PC-9 (cell line): Measurements from ENCODE around the gene MYO5C. TPM values are rescaled to one million over a fixed set of nuclear protein-coding genes. Genes with fewer than 3 reads are reported as not detected.

Source experiments
- BruUV-seq: library from RNA; stranded (reverse); fragments of 400-500 nt; replicated peaks from 2 replicates; lab custom pipeline; 2021; lab: Mats Ljungman, UMichigan
- CTCF ChIA-PET: fragments of 300-600 bp; sonication (Branson Sonifier 250); formaldehyde crosslinking; loops from one replicate; lab custom pipeline; 2022; ENCODE audit warnings: antibody characterized with exemption; lab: Charles Lee
- POLR2A ChIA-PET: fragments of 300-600 bp; sonication (Branson Sonifier 250); formaldehyde crosslinking; loops from one replicate; lab custom pipeline; 2022; ENCODE audit warnings: antibody characterized with exemption; ENCODE audit not compliant: unreplicated experiment; lab: Charles Lee
- DNase-seq, 2 experiments: peaks; one replicate each; pipeline versions ENCODE4 v3.0.0 to v3.0.0-alpha.2; 2015 to 2022; ENCODE audit warnings: mixed read lengths in 1 of 2
- H2AFZ ChIP-seq: fragments of 200-600 bp; sonication (generic); 2 replicates; pipeline ENCODE4 v1.8.1; 2017; ENCODE audit warnings: antibody characterized with exemption
- H3F3A ChIP-seq: fragments of 200-600 bp; sonication (generic); 2 replicates; pipeline ENCODE4 v1.8.1; 2017; ENCODE audit warnings: antibody characterized with exemption, mild to moderate bottlenecking, low read depth; ENCODE audit not compliant: insufficient read depth
- H3K27ac ChIP-seq: fragments of 200-600 bp; sonication (generic); 2 replicates; pipeline ENCODE4 v1.6.1; 2016; ENCODE audit warnings: mixed run types
- H3K27me3 ChIP-seq: fragments of 200-600 bp; sonication (generic); 2 replicates; pipeline ENCODE4 v1.6.1; 2016; ENCODE audit warnings: low read depth, mixed run types; ENCODE audit not compliant: insufficient read depth
- H3K36me3 ChIP-seq: fragments of 200-600 bp; sonication (generic); 2 replicates; pipeline ENCODE4 v1.6.1; 2016; ENCODE audit warnings: low read depth, mixed run types
- H3K4me1 ChIP-seq: fragments of 200-600 bp; sonication (generic); replicated peaks from 2 replicates; pipeline ENCODE4 v1.6.1; 2016; ENCODE audit warnings: mixed run types; ENCODE audit not compliant: insufficient read depth
- H3K4me2 ChIP-seq: fragments of 200-600 bp; sonication (generic); 2 replicates; pipeline ENCODE4 v1.6.1; 2017; ENCODE audit warnings: mixed run types
- H3K4me3 ChIP-seq: fragments of 200-600 bp; sonication (generic); 2 replicates; pipeline ENCODE4 v1.6.1; 2016; ENCODE audit warnings: mixed run types
- H3K79me2 ChIP-seq: fragments of 200-600 bp; sonication (generic); 2 replicates; pipeline ENCODE4 v1.6.1; 2017; ENCODE audit warnings: low read depth, mixed run types
- H3K9me2 ChIP-seq: fragments of 200-600 bp; sonication (generic); 2 replicates; pipeline ENCODE4 v1.8.1; 2017; ENCODE audit warnings: mild to moderate bottlenecking; ENCODE audit not compliant: insufficient read depth
- H3K9me3 ChIP-seq: fragments of 200-600 bp; sonication (generic); 2 replicates; pipeline ENCODE4 v1.8.1; 2016; ENCODE audit warnings: low read depth; ENCODE audit not compliant: insufficient read depth
- H4K20me1 ChIP-seq: fragments of 200-600 bp; sonication (generic); 2 replicates; pipeline ENCODE4 v1.8.1; 2017; ENCODE audit not compliant: insufficient read depth
- CTCF ChIP-seq: fragments of 200-600 bp; sonication (generic); conservative IDR thresholded peaks from 2 replicates; pipeline ENCODE4 v1.6.1; 2017; ENCODE audit warnings: mixed run types, antibody characterized with exemption, mild to moderate bottlenecking, moderate library complexity
- EZH2 ChIP-seq: fragments of 200-600 bp; sonication (generic); IDR thresholded peaks from 2 replicates; pipeline ENCODE4 v1.8.0; 2017; ENCODE audit warnings: antibody characterized with exemption, low read depth
- intact Hi-C: fragments of 100-400 bp; cut with micrococcal nuclease; formaldehyde crosslinking; loops from one replicate; pipeline ENCODE4 v1.10.0; 2022; ENCODE audit not compliant: unreplicated experiment
- total RNA-seq: library from RNA; stranded (reverse); gene quantifications from 2 replicates; pipeline ENCODE4 v1.2.3, GENCODE V29; 2021

The MYO5C gene
- total RNA-seq, 1 experiment from 2014 or later, result 41.1 TPM

GRCh38 chr15:52318729-52319500 is 23.3 kb upstream of the MYO5C start:
- H3K27ac ChIP-seq, result no peak overlapping the region
- no peaks in the 10 kb centered on the region for H3K9me2 ChIP-seq
- H3K4me3 ChIP-seq, result no peak overlapping the region
- intact Hi-C loops, result no loop called here
- H3F3A ChIP-seq, result no peaks in the 10 kb centered on the region
- peak in 1 of 2 experiments; percentile 23 for DNase-seq
- no peak overlapping the region for H3K4me2 ChIP-seq
- H3K27me3 ChIP-seq, result no peaks in the 10 kb centered on the region
- no peak overlapping the region for H2AFZ ChIP-seq
- CTCF ChIA-PET, result no interaction called here
- no peaks in the 10 kb centered on the region for H3K4me1 ChIP-seq
- POLR2A ChIA-PET, result interaction anchor here (0.6 kb wide), 1 partner anchor 61 kb away, joined by 6 read pairs; no protein-coding TSS in a partner anchor
- no peaks in the 10 kb centered on the region for H3K79me2 ChIP-seq
- no peaks in the 10 kb centered on the region for H4K20me1 ChIP-seq
- BruUV-seq, result no TSS peak
- no peaks in the 10 kb centered on the region for H3K36me3 ChIP-seq
- H3K9me3 ChIP-seq, result no peaks in the 10 kb centered on the region
- TF ChIP-seq EZH2 (no peak), CTCF (no peak)

- H2AFZ ChIP-seq, result no peak overlapping the region
- H3K79me2 ChIP-seq, result no peaks in the 10 kb centered on the region
- intact Hi-C loops, result no loop called here
- H4K20me1 ChIP-seq, result no peaks in the 10 kb centered on the region
- H3K36me3 ChIP-seq, result no peaks in the 10 kb centered on the region
- no peaks in the 10 kb centered on the region for H3K4me1 ChIP-seq
- no peaks in the 10 kb centered on the region for H3K9me3 ChIP-seq
- ChIA-PET POLR2A (no interaction called here), CTCF (no interaction called here)
- no peaks in the 10 kb centered on the region for H3K27me3 ChIP-seq
- H3K27ac ChIP-seq, result no peak overlapping the region
- no peaks in the 10 kb centered on the region for H3F3A ChIP-seq
- no peak overlapping the region for H3K4me3 ChIP-seq
- BruUV-seq, result no TSS peak
- no peak for DNase-seq
- no peak for TF ChIP-seq CTCF
- no peak for TF ChIP-seq EZH2
- H3K9me2 ChIP-seq, result no peaks in the 10 kb centered on the region
- H3K4me2 ChIP-seq, result no peak overlapping the region
These were observed 22.1 kb upstream of the MYO5C start for GRCh38 chr15:52317688-52318087.

- intact Hi-C loops, result no loop called here
- H3K36me3 ChIP-seq, result no peaks in the 10 kb centered on the region
- H3K9me2 ChIP-seq, result no peaks in the 10 kb centered on the region
- DNase-seq, result no peak
- H4K20me1 ChIP-seq, result no peaks in the 10 kb centered on the region
- BruUV-seq, result no TSS peak
- H3F3A ChIP-seq, result no peaks in the 10 kb centered on the region
- TF ChIP-seq EZH2 (no peak), CTCF (no peak)
- ChIA-PET CTCF (no interaction called here), POLR2A (no interaction called here)
- no peak overlapping the region for H3K4me2 ChIP-seq
- H3K9me3 ChIP-seq, result no peaks in the 10 kb centered on the region
- no peak overlapping the region for H3K27ac ChIP-seq
- H3K4me1 ChIP-seq, result no peaks in the 10 kb centered on the region
- no peak overlapping the region for H3K4me3 ChIP-seq
- H3K79me2 ChIP-seq, result no peaks in the 10 kb centered on the region
- H3K27me3 ChIP-seq, result no peaks in the 10 kb centered on the region
- no peak overlapping the region for H2AFZ ChIP-seq
These were observed 21.4 kb upstream of the MYO5C start for GRCh38 chr15:52317022-52317421.
